GM23248 (cell line): ENCODE results near the gene KCNE1.
"Not testable (repeated sequence)": the region's sequence is repeated elsewhere in the genome, so short reads cannot be mapped to it uniquely, and the experiment has no call there.

Experiments
- EZH2 ChIP-seq: fragments of 200-600 bp; sonication (generic); IDR thresholded peaks from 2 replicates; pipeline ENCODE4 v1.6.1; 2018; ENCODE audit warnings: antibody characterized with exemption, mild to moderate bottlenecking; ENCODE audit not compliant: insufficient read depth, poor library complexity, severe bottlenecking
- EZH2phosphoT487 ChIP-seq: fragments of 200-600 bp; sonication (generic); IDR thresholded peaks from 2 replicates; pipeline ENCODE4 v1.6.1; 2018; ENCODE audit warnings: antibody characterized with exemption, moderate library complexity, mild to moderate bottlenecking, low read depth; ENCODE audit not compliant: insufficient read depth

DNA sequence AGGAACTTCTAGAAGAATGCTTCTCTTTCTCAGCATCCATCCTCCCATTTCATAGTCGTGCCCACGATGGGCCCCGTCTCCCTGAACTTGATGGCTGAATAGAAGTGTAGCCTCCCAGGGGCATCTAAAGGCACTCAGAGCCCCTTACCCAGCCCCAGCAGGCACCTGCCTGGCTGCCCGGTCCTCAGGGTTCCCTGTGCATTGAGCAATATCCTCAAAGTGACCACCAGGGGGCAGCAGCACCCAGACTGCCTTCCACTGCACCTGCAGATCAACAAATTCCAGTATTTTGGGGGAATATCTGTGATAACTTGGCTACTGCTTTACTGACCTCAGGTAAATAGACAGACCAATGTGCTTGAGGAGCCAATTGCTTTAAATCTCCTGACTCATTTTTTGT is 68.5 kb downstream of the KCNE1 start:
- TF ChIP-seq EZH2, EZH2phosphoT487: not testable (repeated sequence)
